ENCODE results near the gene ALDH5A1.

DNA sequence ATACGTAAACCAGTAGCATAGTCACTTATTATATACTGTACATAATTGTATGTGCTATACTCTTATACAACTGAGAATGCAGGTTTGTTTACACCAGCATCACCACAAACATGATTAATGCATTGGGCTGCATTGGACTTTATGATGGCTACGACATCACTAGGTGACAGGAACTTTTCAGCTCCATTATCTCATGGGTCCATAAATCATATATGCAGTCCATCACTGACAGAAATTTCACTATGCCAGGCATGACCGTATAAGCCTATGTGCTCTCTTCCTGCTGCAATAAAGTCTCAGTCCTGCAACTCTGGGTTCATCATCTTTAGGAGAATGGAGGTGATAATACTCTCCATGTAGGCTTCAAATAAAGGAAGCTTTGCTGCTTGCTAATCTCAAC lies 45.4 kb downstream of the ALDH5A1 start:
- TF ChIP-seq, protein P1, sequence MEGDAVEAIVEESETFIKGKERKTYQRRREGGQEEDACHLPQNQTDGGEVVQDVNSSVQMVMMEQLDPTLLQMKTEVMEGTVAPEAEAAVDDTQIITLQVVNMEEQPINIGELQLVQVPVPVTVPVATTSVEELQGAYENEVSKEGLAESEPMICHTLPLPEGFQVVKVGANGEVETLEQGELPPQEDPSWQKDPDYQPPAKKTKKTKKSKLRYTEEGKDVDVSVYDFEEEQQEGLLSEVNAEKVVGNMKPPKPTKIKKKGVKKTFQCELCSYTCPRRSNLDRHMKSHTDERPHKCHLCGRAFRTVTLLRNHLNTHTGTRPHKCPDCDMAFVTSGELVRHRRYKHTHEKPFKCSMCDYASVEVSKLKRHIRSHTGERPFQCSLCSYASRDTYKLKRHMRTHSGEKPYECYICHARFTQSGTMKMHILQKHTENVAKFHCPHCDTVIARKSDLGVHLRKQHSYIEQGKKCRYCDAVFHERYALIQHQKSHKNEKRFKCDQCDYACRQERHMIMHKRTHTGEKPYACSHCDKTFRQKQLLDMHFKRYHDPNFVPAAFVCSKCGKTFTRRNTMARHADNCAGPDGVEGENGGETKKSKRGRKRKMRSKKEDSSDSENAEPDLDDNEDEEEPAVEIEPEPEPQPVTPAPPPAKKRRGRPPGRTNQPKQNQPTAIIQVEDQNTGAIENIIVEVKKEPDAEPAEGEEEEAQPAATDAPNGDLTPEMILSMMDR (IDR thresholded peaks at IDR 0.05), result no peak
- TF ChIP-seq POLR2A (IDR thresholded peaks at IDR 0.05), result no peak

All from tibial nerve (tissue), 3 donors.